Caco-2 (cell line): ENCODE measurements around the gene CCDC28B. TPM values are rescaled to one million over a fixed set of nuclear protein-coding genes. Genes with fewer than 3 reads are reported as not detected.
A peak's percentile ranks its signal among the peaks of the same experiment; 100 is the strongest.

Experiments used
- Bru-seq: library from RNA; stranded (reverse); fragments of 400-500 nt; gene quantifications from one replicate; lab custom pipeline; 2021; lab: Mats Ljungman, UMichigan
- BruChase-seq, 2 experiments: library from RNA; stranded (reverse); fragments of 400-500 nt; gene quantifications; one replicate each; lab custom pipeline; 2021; lab: Mats Ljungman, UMichigan
- BruUV-seq: library from RNA; stranded (reverse); fragments of 400-500 nt; replicated peaks from 2 replicates; lab custom pipeline; 2021; lab: Mats Ljungman, UMichigan
- CTCF ChIA-PET: fragments of 300-600 bp; sonication (Branson Sonifier 250); formaldehyde crosslinking; loops from one replicate; lab custom pipeline; 2022; ENCODE audit warnings: antibody characterized with exemption; lab: Charles Lee
- POLR2A ChIA-PET: fragments of 300-600 bp; sonication (Branson Sonifier 250); formaldehyde crosslinking; loops from one replicate; lab custom pipeline; 2022; ENCODE audit warnings: antibody characterized with exemption; lab: Charles Lee
- DNase-seq, 2 experiments: peaks; one replicate each; pipeline versions ENCODE4 v3.0.0 to v3.0.0-alpha.2; 2020 to 2022
- H3K27me3 ChIP-seq: replicated peaks from 2 replicates; pipeline ENCODE4 v1.6.0; 2011; ENCODE audit warnings: low read length; ENCODE audit not compliant: control insufficient read depth, insufficient read depth
- H3K36me3 ChIP-seq: 2 replicates; pipeline ENCODE4 v1.5.1; 2011; ENCODE audit warnings: low read length; ENCODE audit not compliant: control insufficient read depth, insufficient read depth
- H3K4me1 ChIP-seq: fragments of 250-450 bp; sonication (Bioruptor Pico); 2 replicates; pipeline ENCODE4 v1.5.1; 2020; ENCODE audit warnings: mild to moderate bottlenecking
- H3K4me3 ChIP-seq: 2 replicates; pipeline ENCODE4 v1.5.1; 2011; ENCODE audit warnings: low read depth, mild to moderate bottlenecking, control low read depth, low read length
- H3K9me3 ChIP-seq: fragments of 250-450 bp; sonication (Bioruptor Pico); 2 replicates; pipeline ENCODE4 v1.5.1; 2020; ENCODE audit warnings: mild to moderate bottlenecking, moderate library complexity
- H3K27ac Mint-ChIP-seq: one replicate; pipeline ENCODE4 v1.8.0; 2022; ENCODE audit warnings: mixed read lengths; ENCODE audit not compliant: unreplicated experiment
- H3K27me3 Mint-ChIP-seq: one replicate; pipeline ENCODE4 v1.8.0; 2022; ENCODE audit warnings: mixed read lengths; ENCODE audit not compliant: insufficient read depth, unreplicated experiment
- H3K36me3 Mint-ChIP-seq: one replicate; pipeline ENCODE4 v1.8.0; 2022; ENCODE audit warnings: mild to moderate bottlenecking, mixed read lengths; ENCODE audit not compliant: insufficient read depth, unreplicated experiment
- H3K4me1 Mint-ChIP-seq: one replicate; pipeline ENCODE4 v1.8.0; 2022; ENCODE audit warnings: low read depth, mixed read lengths; ENCODE audit not compliant: unreplicated experiment
- H3K4me3 Mint-ChIP-seq: one replicate; pipeline ENCODE4 v1.8.0; 2022; ENCODE audit warnings: mild to moderate bottlenecking, moderate library complexity, mixed read lengths; ENCODE audit not compliant: unreplicated experiment
- H3K9me3 Mint-ChIP-seq: one replicate; pipeline ENCODE4 v1.8.0; 2022; ENCODE audit warnings: mixed read lengths; ENCODE audit not compliant: unreplicated experiment
- intact Hi-C: fragments of 100-400 bp; cut with micrococcal nuclease; formaldehyde crosslinking; loops from one replicate; pipeline ENCODE4 v1.10.0; 2022; ENCODE audit not compliant: unreplicated experiment
- long read RNA-seq: library from polyadenylated mRNA; stranded (forward); transcript quantifications from one replicate; pipeline ENCODE4 v2.0.0, GENCODE V29; 2022
- total RNA-seq: library from RNA; stranded (reverse); gene quantifications from 2 replicates; pipeline ENCODE4 v1.2.3, GENCODE V29; 2022
- TF ChIP-seq, protein P1 (sequence below), 2 experiments: fragments of 200-600 bp in 1 of 2; IDR thresholded peaks; 1 replicate in 1 of 2; 2 replicates in 1 of 2; pipeline versions ENCODE4 v1.5.1 to v1.8.0; 2011 to 2022; ENCODE audit warnings: antibody characterized with exemption in 1 of 2, control low read depth in 1 of 2, inconsistent platforms in 1 of 2, low read depth in 1 of 2, low read length in 1 of 2, mild to moderate bottlenecking in 1 of 2, moderate library complexity in 1 of 2; ENCODE audit not compliant: insufficient read depth in 1 of 2, severe bottlenecking in 1 of 2, unreplicated experiment in 1 of 2

CCDC28B gene
- total RNA-seq, result 3.7 and 3.9 TPM in 2 replicates
- percentile 33 among the genes with signal in this experiment for Bru-seq, nascent RNA
- BruChase-seq, experiment 1, labeled RNA remaining after a 2-hour chase, result percentile 31 among the genes with signal in this experiment
- percentile 43 among the genes with signal in this experiment for BruChase-seq, experiment 2, labeled RNA remaining after a 6-hour chase
- long read RNA-seq, transcript CCDC28B-201 (6 exons, 1,089 nt), result major isoform, 7 of 7 reads
- long read RNA-seq, partial matches to known transcripts, result 0 of 7 reads
- long read RNA-seq, other reads (novel, unspliced or antisense), result 0 of 7 reads

GRCh38 chr1:32200226-32201010 lies at the start of gene CCDC28B:
Gene CCDC28B (plus strand): TSS chr1:32200595. CDS start chr1:32201936, 1,341 bp downstream.
- H3K4me1 ChIP-seq, result peaks cover 4% of the 10 kb centered on the region; the same call in 1 of the 2 replicates
- H3K36me3 Mint-ChIP-seq, result peaks cover 30% of the 10 kb centered on the region
- CTCF ChIA-PET, result interaction anchor here (0.6 to 1.4 kb wide), 5 partner anchors 15 to 187 kb away, joined by 3 to 6 read pairs (median 4); no protein-coding TSS in a partner anchor
- no peaks in the 10 kb centered on the region for H3K9me3 ChIP-seq
- no TSS peak for BruUV-seq
- H3K27ac Mint-ChIP-seq, result peak within 1 kb of the TSS; percentile 68
- H3K27me3 Mint-ChIP-seq, result no peaks in the 10 kb centered on the region
- H3K9me3 Mint-ChIP-seq, result no peaks in the 10 kb centered on the region
- peak; percentile 37 to 40 for DNase-seq
- intact Hi-C loops, result no loop called here
- no peaks in the 10 kb centered on the region for H3K4me1 Mint-ChIP-seq
- H3K36me3 ChIP-seq, result no peaks in the 10 kb centered on the region
- TF ChIP-seq, protein P1, sequence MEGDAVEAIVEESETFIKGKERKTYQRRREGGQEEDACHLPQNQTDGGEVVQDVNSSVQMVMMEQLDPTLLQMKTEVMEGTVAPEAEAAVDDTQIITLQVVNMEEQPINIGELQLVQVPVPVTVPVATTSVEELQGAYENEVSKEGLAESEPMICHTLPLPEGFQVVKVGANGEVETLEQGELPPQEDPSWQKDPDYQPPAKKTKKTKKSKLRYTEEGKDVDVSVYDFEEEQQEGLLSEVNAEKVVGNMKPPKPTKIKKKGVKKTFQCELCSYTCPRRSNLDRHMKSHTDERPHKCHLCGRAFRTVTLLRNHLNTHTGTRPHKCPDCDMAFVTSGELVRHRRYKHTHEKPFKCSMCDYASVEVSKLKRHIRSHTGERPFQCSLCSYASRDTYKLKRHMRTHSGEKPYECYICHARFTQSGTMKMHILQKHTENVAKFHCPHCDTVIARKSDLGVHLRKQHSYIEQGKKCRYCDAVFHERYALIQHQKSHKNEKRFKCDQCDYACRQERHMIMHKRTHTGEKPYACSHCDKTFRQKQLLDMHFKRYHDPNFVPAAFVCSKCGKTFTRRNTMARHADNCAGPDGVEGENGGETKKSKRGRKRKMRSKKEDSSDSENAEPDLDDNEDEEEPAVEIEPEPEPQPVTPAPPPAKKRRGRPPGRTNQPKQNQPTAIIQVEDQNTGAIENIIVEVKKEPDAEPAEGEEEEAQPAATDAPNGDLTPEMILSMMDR (IDR thresholded peaks at IDR 0.05; ENCODE audit: insufficient read depth in 1 of 2, low read depth in 1 of 2, low read length in 1 of 2, severe bottlenecking in 1 of 2, unreplicated experiment in 1 of 2), result no peak
- no peaks in the 10 kb centered on the region for H3K27me3 ChIP-seq
- POLR2A ChIA-PET, result interaction anchor here (0.6 to 1.2 kb wide), 3 partner anchors 9 to 93 kb away, joined by 3 to 4 read pairs (median 3); partner anchors contain the start of genes KPNA6 and TXLNA
- H3K4me3 ChIP-seq, result peak within 1 kb of the TSS; percentile 60
- peak within 1 kb of the TSS; percentile 80 for H3K4me3 Mint-ChIP-seq

GRCh38 chr1:32150847-32151246 lies 49.5 kb upstream of the CCDC28B start:
- POLR2A ChIA-PET, result no interaction called here
- H3K36me3 Mint-ChIP-seq, result peaks cover 27% of the 10 kb centered on the region
- BruUV-seq, result no TSS peak
- no peaks in the 10 kb centered on the region for H3K9me3 Mint-ChIP-seq
- H3K27me3 ChIP-seq, result no peaks in the 10 kb centered on the region
- intact Hi-C loops, result no loop called here
- no peak overlapping the region for H3K4me3 Mint-ChIP-seq
- no peak overlapping the region for H3K4me3 ChIP-seq
- no peak for DNase-seq
- H3K9me3 ChIP-seq, result no peaks in the 10 kb centered on the region
- no peaks in the 10 kb centered on the region for H3K4me1 Mint-ChIP-seq
- no peak overlapping the region for H3K27ac Mint-ChIP-seq
- no peaks in the 10 kb centered on the region for H3K36me3 ChIP-seq
- TF ChIP-seq, protein P1 (IDR thresholded peaks at IDR 0.05; ENCODE audit: insufficient read depth in 1 of 2, low read depth in 1 of 2, low read length in 1 of 2, severe bottlenecking in 1 of 2, unreplicated experiment in 1 of 2), result no peak
- no peaks in the 10 kb centered on the region for H3K27me3 Mint-ChIP-seq
- CTCF ChIA-PET, result no interaction called here
- no peaks in the 10 kb centered on the region for H3K4me1 ChIP-seq

GRCh38 chr1:32151319-32151787 lies 49.0 kb upstream of the CCDC28B start:
- ChIA-PET POLR2A (no interaction called here), CTCF (interaction anchor here (0.6 kb wide), 1 partner anchor 94 kb away, joined by 3 read pairs; no protein-coding TSS in a partner anchor)
- Mint-ChIP-seq H3K36me3 (peaks cover 32% of the 10 kb centered on the region), H3K27ac (peak overlapping the region; percentile 45), H3K4me3 (no peak overlapping the region), H3K27me3 (no peaks in the 10 kb centered on the region), H3K4me1 (no peaks in the 10 kb centered on the region), H3K9me3 (no peaks in the 10 kb centered on the region)
- no peaks in the 10 kb centered on the region for H3K36me3 ChIP-seq
- no peaks in the 10 kb centered on the region for H3K9me3 ChIP-seq
- DNase-seq, result no peak
- TF ChIP-seq, protein P1 (IDR thresholded peaks at IDR 0.05; ENCODE audit: insufficient read depth in 1 of 2, low read depth in 1 of 2, low read length in 1 of 2, severe bottlenecking in 1 of 2, unreplicated experiment in 1 of 2), result no peak
- H3K4me1 ChIP-seq, result no peaks in the 10 kb centered on the region
- no peaks in the 10 kb centered on the region for H3K27me3 ChIP-seq
- H3K4me3 ChIP-seq, result no peak overlapping the region
- intact Hi-C loops, result no loop called here
- BruUV-seq, result no TSS peak
